Colonic mucosa (tissue), 4 donors: ENCODE data around the gene TDO2. TPM values are rescaled to one million over a fixed set of nuclear protein-coding genes. Genes with fewer than 3 reads are reported as not detected.
"Not testable (repeated sequence)": the region's sequence is repeated elsewhere in the genome, so short reads cannot be mapped to it uniquely, and the experiment has no call there.

Experiments used
- DNase-seq: peaks from one replicate; pipeline ENCODE4 v3.0.0-alpha.2; 2020
- H3K27ac ChIP-seq: fragments of 200-600 bp; one replicate; pipeline ENCODE4 v1.8.0; 2021
- H3K27me3 ChIP-seq: fragments of 200-600 bp; one replicate; pipeline ENCODE4 v1.8.0; 2021
- H3K36me3 ChIP-seq: fragments of 200-600 bp; one replicate; pipeline ENCODE4 v1.8.0; 2021
- H3K4me1 ChIP-seq: fragments of 200-600 bp; one replicate; pipeline ENCODE4 v1.8.0; 2021; ENCODE audit warnings: mild to moderate bottlenecking
- H3K4me3 ChIP-seq: fragments of 200-600 bp; one replicate; pipeline ENCODE4 v1.8.0; 2021
- H3K9ac ChIP-seq, 2 donors: one replicate each; pipeline ENCODE4 v1.7.0; 2013; ENCODE audit warnings: control low read depth in 2 of 2, low read depth in 2 of 2, low read length in 2 of 2
- H3K9me3 ChIP-seq: fragments of 200-600 bp; one replicate; pipeline ENCODE4 v1.8.0; 2021
- intact Hi-C: fragments of 100-400 bp; cut with DNase I; formaldehyde crosslinking; loops from one replicate; pipeline ENCODE4 v1.14.1; 2022
- total RNA-seq, 2 donors: library from RNA; stranded (reverse); fragmentation: NEBNext Ultra II Directional in 1 of 2; extraction: Animal tissue kit (Norgen Biotek cat#: 25700) in 1 of 2; gene quantifications; one replicate each; pipeline ENCODE4 v1.2.1, GENCODE V29; 2021
- TF ChIP-seq, protein P1 (sequence below): fragments of 200-600 bp; IDR thresholded peaks from one replicate; pipeline ENCODE4 v1.8.0; 2022; ENCODE audit warnings: antibody characterized with exemption, mild to moderate bottlenecking
- donor health status: healthy.
- donor health status: DM: no; HTN: no; CAD: no.
- donor health status: DM: no; HTN: no; CAD: no.

TDO2 gene
- total RNA-seq, 2 donors from 2014 or later = 0.27 to 1.4 TPM

DNA sequence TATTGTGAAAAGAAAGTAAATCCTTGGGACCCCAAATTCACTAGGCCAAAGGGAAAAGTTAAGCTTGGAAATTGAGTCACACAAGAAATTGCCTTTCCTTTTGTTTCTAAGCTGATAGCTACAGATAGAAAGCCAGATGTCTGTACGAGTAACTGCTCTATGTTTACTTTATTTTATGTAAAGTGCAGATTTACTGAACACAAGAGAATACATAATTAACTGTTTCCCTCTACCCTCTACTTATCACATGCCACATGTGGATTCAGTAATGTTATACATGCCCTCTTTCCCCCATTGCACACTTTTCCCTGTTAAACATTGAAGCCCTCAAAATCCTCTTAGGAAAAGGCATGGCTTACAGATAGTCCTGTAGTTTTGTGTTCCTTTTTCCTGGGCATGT lies 16.5 kb upstream of the TDO2 start:
- Histone ChIP-seq H3K9me3 (no peaks in the 10 kb centered on the region), H3K27ac (no peak overlapping the region), H3K4me3 (no peak overlapping the region), H3K36me3 (no peaks in the 10 kb centered on the region), H3K9ac (no peak overlapping the region), H3K4me1 (no peaks in the 10 kb centered on the region), H3K27me3 (no peaks in the 10 kb centered on the region)
- DNase-seq = no peak
- TF ChIP-seq, protein P1, sequence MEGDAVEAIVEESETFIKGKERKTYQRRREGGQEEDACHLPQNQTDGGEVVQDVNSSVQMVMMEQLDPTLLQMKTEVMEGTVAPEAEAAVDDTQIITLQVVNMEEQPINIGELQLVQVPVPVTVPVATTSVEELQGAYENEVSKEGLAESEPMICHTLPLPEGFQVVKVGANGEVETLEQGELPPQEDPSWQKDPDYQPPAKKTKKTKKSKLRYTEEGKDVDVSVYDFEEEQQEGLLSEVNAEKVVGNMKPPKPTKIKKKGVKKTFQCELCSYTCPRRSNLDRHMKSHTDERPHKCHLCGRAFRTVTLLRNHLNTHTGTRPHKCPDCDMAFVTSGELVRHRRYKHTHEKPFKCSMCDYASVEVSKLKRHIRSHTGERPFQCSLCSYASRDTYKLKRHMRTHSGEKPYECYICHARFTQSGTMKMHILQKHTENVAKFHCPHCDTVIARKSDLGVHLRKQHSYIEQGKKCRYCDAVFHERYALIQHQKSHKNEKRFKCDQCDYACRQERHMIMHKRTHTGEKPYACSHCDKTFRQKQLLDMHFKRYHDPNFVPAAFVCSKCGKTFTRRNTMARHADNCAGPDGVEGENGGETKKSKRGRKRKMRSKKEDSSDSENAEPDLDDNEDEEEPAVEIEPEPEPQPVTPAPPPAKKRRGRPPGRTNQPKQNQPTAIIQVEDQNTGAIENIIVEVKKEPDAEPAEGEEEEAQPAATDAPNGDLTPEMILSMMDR = no peak
- intact Hi-C loops = no loop called here

DNA sequence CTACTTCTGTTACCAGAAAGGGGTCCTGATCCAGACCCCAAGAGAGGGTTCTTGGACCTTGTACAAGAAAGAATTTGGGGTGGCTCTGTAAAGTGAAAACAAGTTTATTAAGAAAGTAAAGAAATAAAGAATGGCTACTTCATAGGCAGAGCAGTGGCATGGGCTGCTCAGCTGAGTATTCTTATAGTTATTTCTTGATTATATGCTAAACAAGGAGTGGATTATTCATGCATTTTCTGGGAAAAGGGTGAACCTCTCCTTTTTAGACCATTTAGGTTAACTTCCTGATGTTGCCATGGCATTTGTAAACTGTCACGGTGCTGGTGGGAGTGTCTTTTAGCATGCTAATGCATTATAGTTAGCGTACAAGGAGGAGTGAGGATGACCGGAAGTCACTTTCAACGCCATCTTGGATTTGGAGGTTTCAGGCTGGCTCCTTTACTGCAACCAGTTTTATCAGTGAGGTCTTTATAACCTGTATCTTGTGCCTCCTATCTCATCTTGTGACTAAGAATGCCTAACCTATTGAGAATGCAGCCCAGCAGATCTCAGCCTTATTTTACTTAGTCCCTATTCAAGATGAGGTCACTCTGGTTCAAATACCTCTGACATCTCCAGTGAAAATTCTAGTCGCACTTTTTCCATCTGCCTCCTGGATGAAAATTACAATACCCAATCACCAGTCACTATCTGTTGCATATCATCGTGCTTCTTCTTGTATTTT lies 15.5 kb upstream of the TDO2 start:
- no peak overlapping the region for H3K27ac ChIP-seq
- H3K9me3 ChIP-seq = no peaks in the 10 kb centered on the region
- no peak overlapping the region for H3K9ac ChIP-seq
- intact Hi-C loops = no loop called here
- H3K36me3 ChIP-seq = no peaks in the 10 kb centered on the region
- TF ChIP-seq, protein P1 = no peak
- no peaks in the 10 kb centered on the region for H3K27me3 ChIP-seq
- DNase-seq = no peak
- H3K4me1 ChIP-seq = no peaks in the 10 kb centered on the region
- no peak overlapping the region for H3K4me3 ChIP-seq

DNA sequence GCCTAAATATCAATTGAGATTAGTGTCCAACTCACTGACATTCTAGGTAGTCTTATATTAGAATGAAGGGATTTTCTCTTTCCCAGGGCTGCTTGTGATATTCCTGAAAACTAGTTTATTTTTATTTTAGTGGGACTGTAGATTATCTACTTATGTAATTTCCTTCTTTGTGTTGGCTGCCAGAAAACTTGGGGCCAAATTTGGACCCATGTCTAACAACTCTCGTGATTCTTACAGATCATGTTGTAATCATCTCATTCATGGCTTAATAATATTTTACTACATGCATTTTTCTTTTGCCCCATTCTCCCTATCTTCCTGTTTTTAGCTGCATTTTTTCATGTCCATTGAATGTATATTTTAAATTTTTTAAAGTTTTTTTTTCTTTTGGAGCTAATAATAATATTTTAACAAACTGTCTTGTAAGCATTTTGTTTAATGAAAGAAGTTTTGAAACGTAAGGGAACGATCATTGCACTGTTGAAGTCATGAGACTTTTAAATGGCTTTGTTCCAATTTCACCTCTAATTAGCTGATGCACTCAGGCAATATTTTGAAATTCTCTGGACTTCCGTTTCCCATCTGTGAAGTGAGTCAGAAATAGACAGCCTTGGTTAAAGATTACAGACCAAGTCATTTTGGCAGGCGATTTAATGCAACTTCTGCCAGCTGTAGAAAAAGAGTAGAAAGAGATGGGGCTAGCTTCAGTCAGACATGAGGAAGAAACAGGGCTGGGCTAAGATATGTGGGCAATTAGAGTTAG lies 14.3 kb upstream of the TDO2 start:
- Histone ChIP-seq H3K27me3 (no peaks in the 10 kb centered on the region), H3K4me1 (no peaks in the 10 kb centered on the region), H3K36me3 (no peaks in the 10 kb centered on the region), H3K9me3 (no peaks in the 10 kb centered on the region), H3K4me3 (no peak overlapping the region), H3K27ac (no peak overlapping the region), H3K9ac (no peak overlapping the region)
- TF ChIP-seq, protein P1 = no peak
- DNase-seq = no peak
- intact Hi-C loops = no loop called here

DNA sequence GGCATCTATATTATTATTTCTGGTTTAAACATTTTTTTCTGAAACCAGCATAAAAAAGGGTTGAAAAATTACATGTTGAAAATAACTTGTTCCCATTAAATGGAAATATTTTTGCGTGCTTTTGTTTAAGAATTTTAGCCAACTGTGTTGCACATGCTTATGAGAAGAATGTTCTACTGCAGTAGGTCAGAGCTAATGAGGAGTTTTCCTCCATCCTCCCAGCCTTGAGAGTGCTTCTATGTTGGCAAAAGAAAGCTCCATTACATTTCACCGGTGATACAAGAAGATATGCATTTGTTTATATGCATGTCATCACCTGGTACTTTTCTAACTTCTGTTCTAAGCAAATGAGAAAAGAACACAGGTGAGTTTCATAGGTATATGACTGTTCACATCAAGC lies 13.6 kb upstream of the TDO2 start:
- H3K27me3 ChIP-seq = no peaks in the 10 kb centered on the region
- no peaks in the 10 kb centered on the region for H3K4me1 ChIP-seq
- H3K4me3 ChIP-seq = no peak overlapping the region
- no peak for DNase-seq
- no peak overlapping the region for H3K27ac ChIP-seq
- intact Hi-C loops = no loop called here
- TF ChIP-seq, protein P1 = no peak
- no peaks in the 10 kb centered on the region for H3K9me3 ChIP-seq
- H3K9ac ChIP-seq = no peak overlapping the region
- H3K36me3 ChIP-seq = no peaks in the 10 kb centered on the region

DNA sequence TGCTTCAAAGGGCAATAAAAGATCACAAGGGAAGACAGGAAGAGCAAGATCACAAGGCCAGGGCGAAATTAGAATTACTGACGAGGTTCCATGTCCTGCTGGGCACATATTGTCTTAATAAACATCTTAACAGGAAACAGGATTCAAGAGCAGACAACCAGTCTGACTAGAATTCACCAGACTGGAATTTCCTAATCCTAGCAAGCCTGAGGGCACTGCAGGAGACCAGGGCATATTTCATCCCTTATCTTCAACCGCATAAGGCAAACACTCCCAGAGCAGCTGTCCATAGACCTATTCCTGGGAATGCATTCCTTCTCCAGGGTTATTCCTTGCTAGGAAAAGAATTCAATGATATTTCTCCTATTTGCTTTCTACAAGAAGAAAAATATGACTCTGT lies 12.4 kb upstream of the TDO2 start:
- DNase-seq = no peak
- intact Hi-C loops = no loop called here
- Histone ChIP-seq H3K4me3 (no peak overlapping the region), H3K27me3 (no peaks in the 10 kb centered on the region), H3K4me1 (no peaks in the 10 kb centered on the region), H3K9ac (no peak overlapping the region), H3K9me3 (no peaks in the 10 kb centered on the region), H3K27ac (no peak overlapping the region), H3K36me3 (no peaks in the 10 kb centered on the region)
- TF ChIP-seq, protein P1 = no peak

DNA sequence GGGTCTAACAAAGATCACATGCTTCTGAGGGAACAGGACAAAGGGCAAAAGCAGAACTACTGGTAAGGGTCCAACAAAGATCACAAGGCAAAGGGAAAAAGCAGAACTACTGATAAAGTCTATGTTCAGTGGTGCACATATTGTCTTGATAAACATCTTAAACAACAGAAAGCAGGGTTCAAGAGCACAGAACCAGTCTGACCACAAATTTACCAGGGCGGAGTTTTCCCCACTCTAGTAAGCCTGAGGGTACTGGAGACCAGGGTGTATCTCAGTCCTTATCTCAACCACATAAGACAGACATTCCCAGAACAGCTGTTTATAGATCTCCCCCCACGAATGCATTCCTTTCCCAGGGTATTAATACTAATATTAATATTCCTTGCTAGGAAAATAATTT lies 5.1 kb upstream of the TDO2 start:
- DNase-seq, H3K27ac ChIP-seq, H3K9ac ChIP-seq, H3K36me3 ChIP-seq, H3K4me1 ChIP-seq, H3K9me3 ChIP-seq, H3K27me3 ChIP-seq, intact Hi-C loops, H3K4me3 ChIP-seq: not testable (repeated sequence)
